K562 (cell line): ENCODE results near the gene TMX3. TPM values are rescaled to one million over a fixed set of nuclear protein-coding genes. Genes with fewer than 3 reads are reported as not detected.

Experiments used
- GMEB1 ChIP-seq: fragments of 250-450 bp; sonication (Bioruptor Pico); IDR thresholded peaks from 2 replicates; pipeline ENCODE4 v1.4.0; 2020; ENCODE audit warnings: mild to moderate bottlenecking
- HDAC6 ChIP-seq: IDR thresholded peaks from 2 replicates; pipeline ENCODE4 v1.6.1; 2012; ENCODE audit warnings: low read depth, mild to moderate bottlenecking, control low read depth, inconsistent platforms, low read length, moderate library complexity
- HINFP ChIP-seq: fragments of 450-650 bp; conservative IDR thresholded peaks from 2 replicates; pipeline ENCODE4 v1.6.1; 2016; ENCODE audit warnings: missing genetic modification characterization, low read depth, mild to moderate bottlenecking, control low read depth, missing compliant biosample characterization
- MCM2 ChIP-seq: fragments of 450-650 bp; IDR thresholded peaks from 2 replicates; pipeline ENCODE4 v1.6.1; 2017; ENCODE audit warnings: low read depth, mild to moderate bottlenecking
- ZBTB11 ChIP-seq, 3 experiments: fragments of 200-800 bp in 1 of 3; fragments of 250-450 bp in 1 of 3; fragments of 450-650 bp in 1 of 3; sonication (Bioruptor Pico) in 1 of 3; sonication (Bioruptor generic) in 1 of 3; formaldehyde crosslinking in 1 of 3; IDR thresholded peaks; 2 replicates each; pipeline versions ENCODE4 v1.6.1 to v1.8.0; 2016 to 2022; ENCODE audit warnings: mild to moderate bottlenecking in 2 of 3, missing genetic modification characterization in 2 of 3, missing compliant biosample characterization in 1 of 3, moderate library complexity in 1 of 3
- polyA plus RNA-seq, 8 experiments: library from polyadenylated mRNA; depleted of rRNA in 4 of 8; stranded (reverse) in 5 of 8; unstranded in 3 of 8; fragments of >200 nt; fragmentation: Nextera tagmentation in 2 of 8; fragmentation: Illumina TruSeq in 1 of 8; extraction: Ambion mirVana in 2 of 8; extraction: Trizol in 1 of 8; gene quantifications; 2 replicates each; pipeline versions ENCODE4 v1.2.1 to v1.2.3, GENCODE V29; 2011 to 2014; ENCODE audit warnings: inconsistent platforms in 1 of 8, missing spikeins in 1 of 8
- total RNA-seq, 7 experiments: library from RNA; depleted of rRNA in 6 of 7; stranded (reverse); fragments of >200 nt in 6 of 7; fragmentation: Illumina TruSeq in 2 of 7; extraction: Trizol in 2 of 7; gene quantifications; 2 replicates each; pipeline versions ENCODE4 v1.2.1 to v1.2.3, GENCODE V29; 2011 to 2021; ENCODE audit warnings: low replicate concordance in 1 of 7

Gene TMX3
- total and polyA plus RNA-seq, 9 of the 15 experiments (the other 6 are each of a cell fraction or from before 2014, with no cell fraction given) = 13.2 to 40.5 (median 20.7) TPM

GRCh38 chr18:68707646-68708045, 7.3 kb downstream of the TMX3 start (continued):
- no peak for TF ChIP-seq HINFP (tag)
- no peak for TF ChIP-seq GMEB1 (CRISPR knock-in tag)
- no peak for TF ChIP-seq MCM2
- no peak for TF ChIP-seq HDAC6
- no peak for TF ChIP-seq ZBTB11 (CRISPR knock-in tag; IDR thresholded peaks at IDR 0.05)
